ENCODE measurements around the gene OR12D1.

Gene OR12D1

GRCh38 chr6:29466241-29466640, 51.5 kb downstream of the OR12D1 start:
- no peak for DNase-seq

Data from activated T-cell treated with anti-CD3 and anti-CD28 coated beads for 4 hours (primary cell).